HG03139 (cell line): Measurements from ENCODE around the gene ETV3L.

Experiments
- ATAC-seq: cut with Tn5 transposase; IDR thresholded peaks from one replicate; pipeline ENCODE4 v1.9.1; 2021; ENCODE audit not compliant: unreplicated experiment

ETV3L gene

DNA sequence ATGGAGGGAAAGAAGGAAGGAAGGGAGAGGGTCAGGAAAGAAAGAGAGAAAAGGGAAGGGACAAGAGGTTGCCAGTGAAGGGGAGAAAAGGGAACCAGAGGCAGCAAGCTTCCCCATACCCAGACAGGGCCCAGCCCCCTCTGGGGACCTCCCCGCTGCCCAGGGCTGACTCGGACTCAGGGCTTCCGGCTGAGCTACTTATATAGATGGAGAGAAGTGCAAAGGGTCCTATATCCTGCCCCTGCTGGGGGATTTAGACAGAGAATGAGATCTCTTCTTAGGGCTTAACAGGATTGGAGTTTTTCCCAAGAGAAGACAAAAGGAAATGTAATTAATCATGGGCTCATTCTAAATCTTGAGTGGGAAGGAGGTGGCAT, at the start of gene ETV3L:
ETV3L (minus strand) TSS at position 176 of the 377 bp plus-strand sequence. CDS start 285 bp downstream, outside the sequence.
- no peak for ATAC-seq

DNA sequence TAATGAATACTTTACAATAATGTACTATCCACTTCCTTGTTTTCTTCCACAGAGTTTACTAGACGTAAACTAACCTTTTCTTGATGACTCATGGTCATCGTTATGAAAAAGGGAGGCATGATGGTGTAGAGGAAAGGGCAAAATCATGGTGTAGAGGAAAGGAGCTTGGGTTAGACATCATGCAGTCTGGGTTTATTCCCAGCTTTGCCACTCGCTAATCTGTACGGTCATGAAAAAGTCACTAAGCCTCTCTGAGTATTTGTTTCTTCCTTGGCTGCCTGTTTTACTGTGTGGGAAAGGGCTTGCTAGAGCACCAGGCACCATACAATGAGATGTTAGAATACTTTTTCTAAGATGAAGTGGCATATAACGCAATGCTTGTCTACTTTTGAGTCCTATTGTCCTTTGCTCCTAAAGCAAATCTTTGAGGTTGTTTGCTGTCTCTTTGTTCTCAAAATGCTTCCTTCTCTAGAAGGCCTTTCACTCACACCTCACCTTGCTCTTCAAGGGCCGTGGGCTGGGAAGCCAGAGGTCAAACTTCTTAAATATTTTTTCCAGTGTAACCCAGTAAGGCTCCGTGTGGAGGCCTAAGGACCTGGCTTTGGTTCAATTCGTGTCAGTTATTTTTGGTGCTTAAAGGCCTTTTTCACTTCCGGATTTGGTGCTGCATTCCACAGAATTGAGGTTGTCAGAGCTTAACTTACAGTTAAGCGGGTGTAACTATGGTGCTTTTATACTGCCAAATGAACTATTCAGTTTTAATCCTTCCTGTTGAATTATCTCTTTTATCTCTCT, 48.5 kb upstream of the ETV3L start:
- ATAC-seq, result no peak

DNA sequence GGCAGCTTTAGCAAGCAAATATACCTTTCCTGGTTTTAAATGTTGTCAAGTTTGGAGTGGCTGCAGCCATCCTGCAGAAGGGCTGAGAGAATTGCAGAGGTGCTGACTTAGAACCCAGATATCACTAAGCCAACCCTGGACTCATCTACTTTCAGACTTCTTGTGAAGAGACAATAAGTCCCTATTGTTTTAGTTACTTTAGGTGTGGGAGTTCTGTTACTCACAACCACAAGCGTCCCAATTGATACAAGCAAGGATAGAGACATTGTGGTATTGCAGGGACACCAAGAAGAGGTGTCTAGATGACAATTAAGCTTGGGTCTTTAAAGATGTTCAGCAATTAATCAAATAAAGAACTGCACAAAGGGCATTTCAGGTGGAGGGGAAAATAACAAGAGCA, 47.4 kb upstream of the ETV3L start:
- no peak for ATAC-seq

DNA sequence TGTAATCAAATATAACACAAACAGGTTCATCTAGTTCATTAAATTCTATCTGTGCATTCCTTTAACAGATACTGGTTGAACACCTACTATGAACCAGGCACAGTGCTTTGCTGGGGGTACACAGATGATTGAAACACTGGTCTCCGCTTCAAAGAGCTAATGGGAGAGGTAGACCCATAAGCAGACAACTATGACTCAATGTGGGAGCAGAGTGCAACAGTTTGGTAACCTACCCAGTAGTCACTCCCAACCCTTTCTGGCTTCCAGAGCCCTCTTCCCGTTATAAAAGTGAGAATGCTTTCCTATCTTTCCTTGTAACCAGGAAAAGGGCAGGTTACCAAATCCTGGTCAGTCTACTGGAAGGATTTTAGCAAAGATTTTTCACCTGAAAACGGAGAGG, 46.6 kb upstream of the ETV3L start:
- no peak for ATAC-seq

DNA sequence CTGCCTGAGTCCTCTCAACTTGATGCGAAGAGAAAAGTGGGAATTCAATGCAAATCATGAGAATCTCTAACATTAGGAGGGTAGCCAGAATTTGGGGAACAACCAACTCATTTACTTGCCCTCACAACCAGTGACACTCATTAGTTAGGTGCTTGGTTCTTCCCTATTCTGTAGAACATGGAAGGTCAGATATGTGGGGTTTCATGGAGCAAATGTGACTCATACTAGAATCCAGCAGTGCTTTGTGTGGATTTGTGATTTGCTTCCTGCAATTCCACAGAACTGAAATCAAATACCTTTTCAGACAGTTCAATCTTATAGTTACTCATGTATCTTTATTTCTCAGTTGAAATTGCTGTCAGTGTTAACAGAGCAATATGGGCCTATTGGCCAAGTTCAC, 45.5 kb upstream of the ETV3L start:
- ATAC-seq, result no peak

DNA sequence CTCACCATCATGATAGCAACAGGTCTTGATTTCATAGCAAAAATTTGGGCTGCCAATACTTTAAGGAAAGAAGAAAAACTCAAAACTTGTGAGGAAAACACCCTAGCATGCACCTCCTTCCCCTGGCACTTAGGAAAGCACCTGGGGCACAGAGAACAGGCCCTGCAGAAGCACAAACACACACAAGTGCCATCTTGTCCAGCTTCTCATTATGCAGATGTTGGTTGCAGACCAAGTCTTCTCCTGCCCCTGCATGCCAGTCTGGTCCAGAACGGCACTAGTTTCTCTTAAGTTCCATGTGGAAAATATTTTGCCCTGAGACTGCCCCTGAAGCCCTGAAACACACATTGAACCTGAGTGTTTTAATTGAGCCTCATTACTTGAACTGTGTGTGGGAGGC, 44.9 kb upstream of the ETV3L start:
- ATAC-seq, result no peak

DNA sequence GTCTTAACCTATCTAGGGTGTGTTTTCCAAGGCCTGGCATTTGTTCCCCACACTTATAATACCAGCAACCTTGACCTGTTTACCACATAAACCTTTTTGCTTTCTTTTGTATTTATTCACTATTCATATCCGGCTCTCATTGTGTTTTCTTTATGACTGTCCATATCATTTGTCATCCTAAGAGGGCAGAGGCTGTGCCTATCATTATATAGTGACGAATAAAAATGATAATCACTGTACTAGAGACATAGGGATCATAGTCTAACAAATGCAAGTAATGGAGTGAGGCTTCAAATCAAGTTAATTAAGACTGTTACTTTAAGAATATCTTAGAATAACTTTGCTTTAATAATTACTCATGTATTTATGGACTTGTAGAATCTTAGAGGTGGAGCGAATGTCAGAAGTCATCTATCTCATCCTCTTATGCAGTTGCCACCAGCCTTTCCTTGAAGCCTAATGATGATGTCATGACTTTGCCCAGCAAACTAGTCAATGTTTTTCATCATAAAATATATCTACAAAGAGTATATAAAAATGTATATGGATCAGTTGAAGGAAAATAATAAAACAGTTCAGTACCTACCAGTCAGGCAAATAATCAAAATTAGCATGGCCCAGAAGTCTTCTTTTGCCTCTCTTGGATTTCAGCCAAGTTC, 43.3 kb upstream of the ETV3L start:
- no peak for ATAC-seq

DNA sequence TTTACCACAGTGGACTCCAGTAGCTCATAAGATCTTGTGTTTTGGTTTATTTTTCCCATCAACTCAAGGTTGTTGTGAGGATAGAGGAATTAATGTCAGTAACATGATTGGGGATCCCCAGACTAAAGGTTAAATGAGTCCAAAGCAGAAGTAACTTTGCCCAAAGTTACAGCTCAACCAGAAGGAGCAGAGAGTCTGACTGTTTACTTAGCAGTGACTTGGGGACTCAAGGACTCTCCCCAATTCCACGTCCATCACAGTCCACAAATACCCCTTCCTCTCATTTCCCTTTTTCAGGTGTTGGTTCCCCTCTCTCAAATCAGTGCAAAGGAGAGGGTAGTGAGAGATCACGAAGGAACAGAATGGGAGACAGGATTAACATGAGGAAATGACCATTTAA, 42.6 kb upstream of the ETV3L start:
- no peak for ATAC-seq

DNA sequence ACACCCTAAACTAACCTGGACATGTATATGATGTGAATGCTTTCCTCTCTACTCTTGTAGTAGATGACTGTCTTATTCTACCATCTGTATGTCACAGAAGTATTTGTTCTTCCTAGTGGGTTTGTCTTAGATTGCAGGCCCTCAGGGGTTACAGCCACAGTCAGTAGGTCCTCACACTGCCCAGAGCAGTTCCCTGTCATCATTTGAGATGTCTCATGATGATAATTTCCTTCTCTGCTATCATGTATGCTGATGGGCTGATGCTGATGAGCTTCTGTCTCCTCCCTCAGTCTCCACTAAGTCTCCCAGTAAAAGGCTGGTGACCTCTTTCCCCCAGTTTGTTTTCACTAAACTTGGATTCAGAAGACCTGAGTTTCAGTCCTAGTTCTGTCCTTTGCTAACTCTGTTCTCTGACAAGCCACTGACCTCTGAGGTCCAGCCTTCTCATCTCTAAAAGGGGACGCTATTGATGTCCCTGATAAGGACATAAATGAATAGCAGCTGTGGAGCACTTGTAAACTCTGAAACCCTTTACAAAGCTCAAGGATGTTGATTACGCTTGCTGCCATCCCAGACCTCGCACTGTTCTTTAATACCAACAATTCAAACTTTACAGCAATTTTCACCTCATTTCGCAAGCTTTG, 41.7 kb upstream of the ETV3L start:
- ATAC-seq, result no peak

DNA sequence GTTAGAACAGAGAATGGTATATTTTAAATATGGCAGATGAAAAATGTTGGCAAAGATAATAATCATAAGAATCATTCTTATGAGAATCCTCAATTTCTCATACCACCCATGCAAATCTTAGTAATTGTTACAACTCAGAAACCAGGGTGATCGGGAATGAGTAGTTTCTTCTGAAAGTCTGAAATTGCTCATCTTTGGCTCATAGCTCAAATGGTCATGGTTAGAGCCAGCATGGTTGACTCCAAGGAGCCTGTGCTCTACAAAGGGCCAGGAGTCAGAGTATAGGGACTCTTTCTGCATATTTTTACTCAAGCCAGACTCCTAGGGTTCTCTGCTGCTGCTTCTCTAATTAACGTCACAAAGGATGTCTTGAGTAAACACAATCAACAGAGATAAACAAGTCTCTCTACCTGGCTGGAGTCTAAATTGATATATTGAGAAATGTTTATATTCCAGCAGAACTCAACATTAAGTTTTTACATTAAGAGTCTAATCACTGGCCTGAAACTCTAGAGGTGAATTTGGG, 40.5 kb upstream of the ETV3L start:
- no peak for ATAC-seq

DNA sequence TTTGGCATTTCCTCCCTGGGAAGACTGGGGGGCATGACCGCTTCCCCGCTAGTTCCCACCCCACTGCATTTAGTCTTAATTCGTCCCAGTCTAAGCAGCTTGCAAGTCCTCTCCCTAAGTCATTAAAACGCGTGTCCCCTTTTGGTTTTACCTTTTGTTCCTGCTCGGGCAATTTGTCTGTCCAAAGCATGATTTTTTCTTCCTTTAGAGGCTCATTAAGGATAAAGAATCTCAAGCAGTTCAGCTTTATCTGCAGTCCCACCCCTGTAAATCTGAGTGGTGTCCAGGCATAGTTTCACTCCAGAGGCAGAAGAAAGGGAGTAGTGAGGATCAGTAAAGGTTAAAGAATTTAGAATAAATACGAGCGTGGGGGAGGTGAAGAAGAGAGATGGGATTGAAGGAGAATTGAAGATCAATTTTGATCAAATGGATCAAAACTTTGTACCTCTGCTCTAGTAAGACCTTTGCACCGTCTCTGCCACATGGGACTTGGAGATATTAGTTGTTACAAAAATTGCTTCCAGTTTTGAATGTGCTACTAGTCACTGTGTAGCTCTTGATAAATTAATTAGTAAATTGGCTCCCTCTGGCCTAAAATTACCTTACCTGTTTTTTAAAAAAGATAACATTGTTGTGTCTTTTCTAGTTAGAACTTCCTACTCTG, 39.6 kb upstream of the ETV3L start:
- no peak for ATAC-seq

DNA sequence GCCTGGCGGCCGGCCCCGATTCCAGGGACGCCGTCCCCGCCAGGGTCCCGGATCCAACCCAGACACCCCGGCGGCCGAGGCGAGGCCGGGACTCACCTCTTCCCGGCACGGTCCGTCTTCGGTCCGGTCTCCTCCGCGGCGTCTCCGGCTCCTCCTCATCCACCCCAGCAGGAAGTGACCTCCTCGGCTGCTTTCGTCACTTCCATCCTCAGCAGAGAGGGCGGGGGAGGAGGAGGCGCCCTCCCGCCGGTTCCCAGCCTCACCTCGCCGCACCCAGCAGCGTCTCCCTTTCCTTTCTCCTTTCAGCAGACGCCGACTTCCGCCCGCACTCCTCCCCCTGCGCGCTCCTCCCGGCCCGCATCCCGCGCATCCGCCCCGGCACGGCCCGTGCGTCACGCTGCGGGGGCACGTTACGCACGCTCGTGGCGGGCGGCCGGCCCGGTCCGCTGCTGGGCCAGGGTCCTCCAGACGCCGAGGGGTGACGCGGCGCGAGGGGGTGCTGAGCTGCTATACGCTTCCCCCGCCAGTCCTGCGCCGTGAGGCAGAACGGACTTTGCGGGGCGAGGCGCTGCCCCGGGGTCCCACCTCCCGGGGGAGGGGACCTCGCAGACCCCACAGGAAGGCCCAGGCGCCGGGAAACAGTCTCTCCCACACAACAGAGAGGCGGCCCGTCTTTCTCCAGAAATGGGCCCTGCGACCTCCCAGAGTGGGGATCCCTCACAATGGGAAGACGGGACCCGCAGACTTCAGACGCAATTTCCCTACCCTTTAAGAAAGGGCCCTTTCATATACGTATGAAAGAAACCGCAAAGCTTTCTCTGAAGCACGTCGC, 38.8 kb upstream of the ETV3L start, which contains the start of gene ETV3:
ETV3 (minus strand) TSS at position 176 of the 832 bp plus-strand sequence. CDS start 2,043 bp downstream, outside the sequence.
- peak; percentile 83 for ATAC-seq

DNA sequence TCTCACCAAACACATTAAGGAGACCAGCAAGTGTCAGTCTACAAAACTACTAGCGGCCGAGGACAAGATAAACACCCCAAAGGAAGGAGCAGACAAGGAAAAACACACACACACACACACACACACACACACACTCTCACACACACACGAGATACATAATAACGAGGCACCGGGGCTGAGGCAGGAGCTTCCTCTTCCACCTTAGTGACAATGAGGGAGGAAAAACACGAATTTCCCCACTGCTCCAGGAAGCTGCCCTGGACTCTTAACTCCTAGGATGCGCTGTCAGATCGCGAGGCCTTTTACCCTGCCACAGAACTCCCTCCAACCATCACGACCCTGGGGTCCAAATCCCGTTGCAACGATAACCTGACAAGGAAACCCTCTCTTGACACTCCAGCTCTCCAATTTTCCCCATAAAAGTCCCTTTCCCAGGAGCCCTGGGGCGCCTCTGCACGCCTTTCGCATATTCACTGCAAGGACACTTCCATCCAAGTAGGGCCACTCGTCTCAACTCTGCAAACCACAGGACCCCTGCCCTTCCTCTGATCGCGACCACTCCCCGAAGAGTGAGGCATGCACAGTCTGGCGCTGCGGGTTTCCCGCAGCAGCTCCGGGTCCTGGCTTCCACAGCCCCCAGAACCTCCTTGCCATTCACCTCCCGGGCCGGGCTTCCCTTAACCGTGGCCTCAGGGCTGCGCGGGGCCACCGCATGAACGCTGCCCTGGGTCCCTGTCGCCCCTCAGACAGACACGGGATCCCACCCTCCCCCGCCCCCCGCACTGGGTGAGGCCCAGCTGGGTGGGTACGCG, 38.0 kb upstream of the ETV3L start:
- ATAC-seq, result peak; percentile 21

DNA sequence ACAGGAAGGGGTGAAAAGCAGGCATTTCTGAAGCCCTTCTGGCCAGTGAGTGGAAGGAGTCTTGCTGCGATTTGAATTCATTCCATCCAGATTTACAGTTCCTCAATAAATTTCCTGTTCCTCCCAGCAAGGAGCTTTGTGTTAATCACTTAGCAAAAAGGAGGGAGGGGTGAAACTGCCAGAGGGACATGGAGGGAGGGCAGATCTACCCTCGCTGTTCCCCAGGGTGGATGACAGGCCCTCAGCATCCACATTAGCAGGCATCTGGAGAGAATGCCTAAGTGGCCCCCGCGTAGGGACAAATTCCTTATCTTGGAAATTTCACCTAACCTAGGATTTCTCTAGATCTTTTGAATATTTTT, 37.4 kb upstream of the ETV3L start:
- ATAC-seq, result no peak

DNA sequence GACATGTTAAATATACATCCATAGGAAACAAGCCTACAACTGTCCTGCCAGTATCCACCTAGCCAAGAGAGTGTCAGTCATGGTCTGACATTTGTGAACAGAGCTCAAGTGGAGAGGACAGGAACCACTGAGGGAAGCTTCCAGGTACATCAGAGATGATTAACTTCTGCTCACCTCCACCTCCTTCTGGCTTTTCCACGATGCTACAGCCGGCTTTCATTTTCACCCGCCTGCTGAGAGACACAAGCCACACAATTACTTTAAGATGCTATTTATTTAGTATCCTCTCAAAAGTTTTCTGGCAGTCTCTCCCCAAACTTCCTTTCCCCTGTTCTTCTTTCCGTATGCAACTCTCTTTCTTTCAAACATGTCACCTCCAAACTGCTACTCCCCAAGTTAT, 36.5 kb upstream of the ETV3L start:
- ATAC-seq, result no peak

DNA sequence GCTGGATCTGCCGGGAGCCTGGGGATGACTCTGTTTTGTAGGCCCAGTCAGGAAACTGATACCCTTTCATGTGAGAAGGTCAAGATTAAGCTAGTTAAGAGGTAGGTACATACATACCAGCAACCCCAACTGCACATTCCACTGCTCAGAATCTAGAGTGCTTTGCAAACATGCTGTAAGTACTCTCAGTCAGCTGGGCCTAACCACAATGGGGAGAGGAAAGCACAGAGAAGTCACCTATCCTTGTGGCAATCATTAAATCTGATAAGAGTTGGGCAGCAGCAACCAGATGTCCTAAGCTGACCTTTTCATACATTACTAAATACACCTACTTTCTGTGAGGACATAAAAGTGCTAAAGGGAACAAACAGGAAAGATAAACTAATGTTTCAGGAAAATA, 36.0 kb upstream of the ETV3L start:
- no peak for ATAC-seq

DNA sequence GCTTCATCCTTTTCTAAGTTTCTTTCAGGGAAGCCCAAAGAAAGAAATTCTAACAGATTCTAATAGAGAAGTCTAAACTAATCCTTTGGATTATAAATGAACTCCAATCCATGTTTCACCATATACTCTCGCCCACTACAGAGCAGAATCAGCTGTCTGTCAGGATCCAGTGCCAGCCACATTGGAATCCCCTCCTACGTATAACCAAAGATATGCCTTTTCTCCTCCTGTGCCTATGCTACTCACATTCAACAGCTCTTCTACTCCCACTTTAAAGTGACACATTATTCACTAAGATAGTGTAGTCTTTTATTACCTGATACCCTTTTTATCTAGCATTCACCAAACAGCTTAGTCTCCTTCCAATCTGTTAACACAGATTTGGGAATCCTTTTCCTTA, 35.5 kb upstream of the ETV3L start:
- no peak for ATAC-seq

DNA sequence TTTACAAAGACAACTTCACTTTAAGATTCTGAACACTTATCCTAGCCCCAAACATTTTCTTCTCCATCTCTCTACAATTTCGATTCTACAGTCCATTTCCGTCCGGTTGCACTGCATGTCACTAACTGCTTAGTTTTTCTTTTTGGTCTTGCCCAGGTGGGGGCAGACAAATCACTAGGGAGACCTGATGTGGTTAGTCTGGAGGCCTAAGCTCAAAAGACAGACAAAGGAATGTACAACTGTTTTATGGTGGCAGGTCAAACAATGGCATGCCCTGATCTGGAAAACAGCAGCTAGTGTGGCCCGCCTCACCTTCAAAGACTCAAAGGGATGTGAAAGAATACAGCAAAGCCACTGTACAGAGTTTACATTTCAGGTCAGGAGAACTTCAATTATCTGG, 34.8 kb upstream of the ETV3L start:
- ATAC-seq, result no peak

DNA sequence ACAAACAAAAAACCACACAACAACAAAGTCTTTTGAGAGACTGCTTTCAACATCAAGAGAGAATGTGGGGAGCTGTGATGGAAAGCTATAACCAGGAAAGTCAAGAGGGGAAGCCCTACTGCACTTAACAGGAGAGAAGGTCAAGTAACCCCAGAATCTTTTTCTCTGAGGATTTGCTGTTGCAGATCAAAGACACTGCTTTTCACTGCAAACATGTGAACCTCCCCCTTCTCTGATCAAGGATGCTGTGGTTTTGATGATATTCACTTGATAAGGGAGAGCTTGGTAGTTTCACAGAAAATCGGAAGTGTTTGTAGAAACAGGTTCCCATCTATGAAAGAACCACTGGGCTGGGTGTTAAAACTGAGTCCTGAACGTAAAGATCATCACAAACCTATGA, 33.8 kb upstream of the ETV3L start:
- ATAC-seq, result no peak
